ENCODE results near the gene WDR45B. TPM values are rescaled to one million over a fixed set of nuclear protein-coding genes. Genes with fewer than 3 reads are reported as not detected.
"Not testable (repeated sequence)": the region's sequence is repeated elsewhere in the genome, so short reads cannot be mapped to it uniquely, and the experiment has no call there.

The WDR45B gene
- total RNA-seq, 2 experiments from 2014 or later, result 61.7 to 81.9 TPM

GRCh38 chr17:82655523-82655922 is 7.3 kb upstream of the WDR45B start:
- Histone ChIP-seq H3K4me3 (ENCODE audit: low read depth, low read length, poor library complexity, severe bottlenecking) (no peak overlapping the region), H3K9me2 (ENCODE audit: insufficient read depth, low read length) (no peaks in the 10 kb centered on the region), H3K9me3 (ENCODE audit: low read length) (no peaks in the 10 kb centered on the region), H2AFZ (ENCODE audit: low read length) (peak overlapping the region; percentile 9; the same call in 1 of the 2 replicates), H3K27ac (ENCODE audit: low read depth, low read length, poor library complexity, severe bottlenecking) (no peak overlapping the region), H3K4me2 (ENCODE audit: low read length) (no peak overlapping the region), H3K4me1 (ENCODE audit: insufficient read depth, low read length, poor library complexity, severe bottlenecking) (peaks cover 4% of the 10 kb centered on the region), H3K36me3 (ENCODE audit: insufficient read depth, low read length) (no peaks in the 10 kb centered on the region), H4K20me1 (ENCODE audit: insufficient read depth, low read length) (no peaks in the 10 kb centered on the region), H3K79me2 (ENCODE audit: insufficient read depth, low read depth, low read length) (no peaks in the 10 kb centered on the region)
- no peak for DNase-seq (ENCODE audit: low spot score)
- POLR2A ChIA-PET, result interaction anchor here (1.5 kb wide), 1 partner anchor 22 kb away, joined by 4 read pairs; no protein-coding TSS in a partner anchor
- TF ChIP-seq EZH2phosphoT487 (IDR thresholded peaks at IDR 0.05; ENCODE audit: borderline replicate concordance, low read depth, low read length), result no peak
- TF ChIP-seq, protein P1, sequence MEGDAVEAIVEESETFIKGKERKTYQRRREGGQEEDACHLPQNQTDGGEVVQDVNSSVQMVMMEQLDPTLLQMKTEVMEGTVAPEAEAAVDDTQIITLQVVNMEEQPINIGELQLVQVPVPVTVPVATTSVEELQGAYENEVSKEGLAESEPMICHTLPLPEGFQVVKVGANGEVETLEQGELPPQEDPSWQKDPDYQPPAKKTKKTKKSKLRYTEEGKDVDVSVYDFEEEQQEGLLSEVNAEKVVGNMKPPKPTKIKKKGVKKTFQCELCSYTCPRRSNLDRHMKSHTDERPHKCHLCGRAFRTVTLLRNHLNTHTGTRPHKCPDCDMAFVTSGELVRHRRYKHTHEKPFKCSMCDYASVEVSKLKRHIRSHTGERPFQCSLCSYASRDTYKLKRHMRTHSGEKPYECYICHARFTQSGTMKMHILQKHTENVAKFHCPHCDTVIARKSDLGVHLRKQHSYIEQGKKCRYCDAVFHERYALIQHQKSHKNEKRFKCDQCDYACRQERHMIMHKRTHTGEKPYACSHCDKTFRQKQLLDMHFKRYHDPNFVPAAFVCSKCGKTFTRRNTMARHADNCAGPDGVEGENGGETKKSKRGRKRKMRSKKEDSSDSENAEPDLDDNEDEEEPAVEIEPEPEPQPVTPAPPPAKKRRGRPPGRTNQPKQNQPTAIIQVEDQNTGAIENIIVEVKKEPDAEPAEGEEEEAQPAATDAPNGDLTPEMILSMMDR (conservative IDR thresholded peaks at IDR 0.05; ENCODE audit: low read length), result no peak
- intact Hi-C loops (cut with micrococcal nuclease; ENCODE audit: unreplicated experiment), result no loop called here
- CTCF ChIA-PET (ENCODE audit: unreplicated experiment), result no interaction called here
- BruUV-seq (replicated peaks), result no TSS peak

DNA sequence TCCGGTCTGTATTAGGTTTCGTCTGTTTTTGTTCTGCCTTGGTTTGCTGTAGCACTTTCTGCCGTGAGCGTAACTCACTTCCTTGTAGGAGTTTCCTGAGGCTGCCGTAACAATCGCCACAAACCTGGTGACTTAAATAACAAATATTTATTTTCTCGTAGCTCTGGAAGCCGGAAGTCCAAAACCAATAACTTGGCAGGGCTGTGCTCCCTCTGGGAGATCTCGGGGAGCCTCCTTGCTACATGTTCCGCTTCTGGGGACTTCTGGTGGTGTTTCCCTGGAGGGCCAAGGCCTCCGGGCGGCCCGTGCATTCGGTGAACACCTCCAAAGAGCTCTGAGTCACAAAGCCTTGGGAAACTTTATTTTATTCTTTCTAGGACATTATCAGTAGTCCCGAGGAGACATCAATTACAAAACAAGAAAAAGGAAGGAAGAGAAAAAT is 6.8 kb upstream of the WDR45B start:
- Histone ChIP-seq H3K9me3 (ENCODE audit: low read length) (no peaks in the 10 kb centered on the region), H3K4me2 (ENCODE audit: low read length) (no peak overlapping the region), H3K4me3 (ENCODE audit: low read depth, low read length, poor library complexity, severe bottlenecking) (no peak overlapping the region), H4K20me1 (ENCODE audit: insufficient read depth, low read length) (no peaks in the 10 kb centered on the region), H3K27ac (ENCODE audit: low read depth, low read length, poor library complexity, severe bottlenecking) (no peak overlapping the region), H3K79me2 (ENCODE audit: insufficient read depth, low read depth, low read length) (no peaks in the 10 kb centered on the region), H3K4me1 (ENCODE audit: insufficient read depth, low read length, poor library complexity, severe bottlenecking) (peaks cover 4% of the 10 kb centered on the region), H3K9me2 (ENCODE audit: insufficient read depth, low read length) (no peaks in the 10 kb centered on the region), H3K36me3 (ENCODE audit: insufficient read depth, low read length) (no peaks in the 10 kb centered on the region), H2AFZ (ENCODE audit: low read length) (peak overlapping the region; percentile 9; the same call in 1 of the 2 replicates)
- DNase-seq (ENCODE audit: low spot score), result no peak
- intact Hi-C loops (cut with micrococcal nuclease; ENCODE audit: unreplicated experiment), result no loop called here
- POLR2A ChIA-PET, result interaction anchor here (1.5 kb wide), 1 partner anchor 23 kb away, joined by 4 read pairs; no protein-coding TSS in a partner anchor
- TF ChIP-seq, protein P1 (conservative IDR thresholded peaks at IDR 0.05; ENCODE audit: low read length), result no peak
- TF ChIP-seq EZH2phosphoT487 (IDR thresholded peaks at IDR 0.05; ENCODE audit: borderline replicate concordance, low read depth, low read length), result no peak
- CTCF ChIA-PET (ENCODE audit: unreplicated experiment), result no interaction called here
- BruUV-seq (replicated peaks), result no TSS peak

GRCh38 chr17:82654611-82655010 is 6.4 kb upstream of the WDR45B start:
- H4K20me1 ChIP-seq (ENCODE audit: insufficient read depth, low read length); BruUV-seq (replicated peaks); H3K27ac ChIP-seq (ENCODE audit: low read depth, low read length, poor library complexity, severe bottlenecking); POLR2A ChIA-PET; H3K79me2 ChIP-seq (ENCODE audit: insufficient read depth, low read depth, low read length); H3K4me1 ChIP-seq (ENCODE audit: insufficient read depth, low read length, poor library complexity, severe bottlenecking); H3K4me3 ChIP-seq (ENCODE audit: low read depth, low read length, poor library complexity, severe bottlenecking); H3K9me2 ChIP-seq (ENCODE audit: insufficient read depth, low read length); CTCF ChIA-PET (ENCODE audit: unreplicated experiment); H3K36me3 ChIP-seq (ENCODE audit: insufficient read depth, low read length); H3K4me2 ChIP-seq (ENCODE audit: low read length); intact Hi-C loops (cut with micrococcal nuclease; ENCODE audit: unreplicated experiment); DNase-seq (ENCODE audit: low spot score); H3K9me3 ChIP-seq (ENCODE audit: low read length): not testable (repeated sequence)
- H2AFZ ChIP-seq (ENCODE audit: low read length), result peak overlapping the region; percentile 9; the same call in 1 of the 2 replicates
